ENCODE measurements around the gene AGK. TPM values are rescaled to one million over a fixed set of nuclear protein-coding genes. Genes with fewer than 3 reads are reported as not detected.
A peak's percentile ranks its signal among the peaks of the same experiment; 100 is the strongest.

The AGK gene
- total RNA-seq, 2 donors from 2014 or later: 19.6 to 21.1 TPM

GRCh38 chr7:141696348-141696747 is 145.1 kb downstream of the AGK start:
- intact Hi-C loops (cut with DNase I): no loop called here
- H3K27me3 ChIP-seq: no peaks in the 10 kb centered on the region
- H3K27ac ChIP-seq: peak overlapping the region; percentile 38
- H3K36me3 ChIP-seq: no peaks in the 10 kb centered on the region
- peak; percentile 31 for DNase-seq
- H3K9me3 ChIP-seq: no peaks in the 10 kb centered on the region
- H3K9ac ChIP-seq (ENCODE audit: low read depth in 2 of 2, low read length in 2 of 2): no peak overlapping the region
- TF ChIP-seq CTCF (IDR thresholded peaks at IDR 0.05): no peak
- H3K4me1 ChIP-seq: peaks cover 6% of the 10 kb centered on the region
- H3K4me3 ChIP-seq: no peak overlapping the region

- Histone ChIP-seq H3K4me3 (no peak overlapping the region), H3K4me1 (peaks cover 6% of the 10 kb centered on the region), H3K27me3 (no peaks in the 10 kb centered on the region), H3K27ac (no peak overlapping the region), H3K9ac (ENCODE audit: low read depth in 2 of 2, low read length in 2 of 2) (no peak overlapping the region), H3K9me3 (no peaks in the 10 kb centered on the region), H3K36me3 (no peaks in the 10 kb centered on the region)
- DNase-seq: no peak
- intact Hi-C loops (cut with DNase I): no loop called here
- no peak for TF ChIP-seq CTCF (IDR thresholded peaks at IDR 0.05)
Measured at GRCh38 chr7:141697211-141697871, 146.1 kb downstream of the AGK start.

GRCh38 chr7:141698247-141699015 is 147.2 kb downstream of the AGK start:
- no peak for TF ChIP-seq CTCF (IDR thresholded peaks at IDR 0.05)
- H3K9ac ChIP-seq (ENCODE audit: low read depth in 2 of 2, low read length in 2 of 2): no peak overlapping the region
- no peaks in the 10 kb centered on the region for H3K36me3 ChIP-seq
- peaks cover 6% of the 10 kb centered on the region for H3K4me1 ChIP-seq
- H3K27ac ChIP-seq: no peak overlapping the region
- no peaks in the 10 kb centered on the region for H3K27me3 ChIP-seq
- no peak for DNase-seq
- no peak overlapping the region for H3K4me3 ChIP-seq
- no peaks in the 10 kb centered on the region for H3K9me3 ChIP-seq
- intact Hi-C loops (cut with DNase I): no loop called here

- no peak for TF ChIP-seq CTCF (IDR thresholded peaks at IDR 0.05)
- Histone ChIP-seq H3K4me3 (no peak overlapping the region), H3K4me1 (peaks cover 12% of the 10 kb centered on the region), H3K36me3 (no peaks in the 10 kb centered on the region), H3K27ac (no peak overlapping the region), H3K27me3 (no peaks in the 10 kb centered on the region), H3K9ac (ENCODE audit: low read depth in 2 of 2, low read length in 2 of 2) (no peak overlapping the region), H3K9me3 (no peaks in the 10 kb centered on the region)
- DNase-seq: no peak
- intact Hi-C loops (cut with DNase I): no loop called here
Measured at GRCh38 chr7:141699860-141700259, 148.7 kb downstream of the AGK start.

GRCh38 chr7:141700296-141700847 is 149.2 kb downstream of the AGK start:
- DNase-seq: no peak
- peak overlapping the region; percentile 73 for H3K4me3 ChIP-seq
- intact Hi-C loops (cut with DNase I): no loop called here
- no peaks in the 10 kb centered on the region for H3K36me3 ChIP-seq
- no peak for TF ChIP-seq CTCF (IDR thresholded peaks at IDR 0.05)
- no peaks in the 10 kb centered on the region for H3K27me3 ChIP-seq
- peak overlapping the region in 1 of 2 donors; percentile 64 for H3K9ac ChIP-seq (ENCODE audit: low read depth in 2 of 2, low read length in 2 of 2)
- no peaks in the 10 kb centered on the region for H3K9me3 ChIP-seq
- peaks cover 12% of the 10 kb centered on the region for H3K4me1 ChIP-seq
- no peak overlapping the region for H3K27ac ChIP-seq

Data from colonic mucosa (tissue), 4 donors.